GM12878 (cell line): ENCODE results near the gene BORCS6.

ENCODE experiments used
- BHLHE40 ChIP-seq, 2 experiments: fragments of 450-650 bp in 1 of 2; IDR thresholded peaks; 2 replicates each; pipeline ENCODE4 v1.6.1; 2011 to 2017; ENCODE audit warnings: low read depth in 2 of 2, borderline replicate concordance in 1 of 2, improper control_type of control experiment in 1 of 2, low read length in 1 of 2, mild to moderate bottlenecking in 1 of 2
- BRCA1 ChIP-seq: IDR thresholded peaks from 2 replicates; pipeline ENCODE4 v1.6.1; 2011; ENCODE audit warnings: low read depth, low read length, improper control_type of control experiment
- EGR1 ChIP-seq, 2 experiments: IDR thresholded peaks; 1 replicate in 1 of 2; 2 replicates in 1 of 2; pipeline ENCODE4 v1.6.1; 2011 to 2012; ENCODE audit warnings: low read depth in 2 of 2, low read length in 2 of 2, borderline replicate concordance in 1 of 2, mild to moderate bottlenecking in 1 of 2, moderate library complexity in 1 of 2
- EP300 ChIP-seq, 2 experiments: fragments of 150-350 bp in 1 of 2; IDR thresholded peaks; 2 replicates each; pipeline ENCODE4 v1.6.1; 2011 to 2012; ENCODE audit warnings: low read depth in 2 of 2, low read length in 2 of 2, borderline replicate concordance in 1 of 2, improper control_type of control experiment in 1 of 2, inconsistent platforms in 1 of 2; ENCODE audit not compliant: control insufficient read depth in 1 of 2
- GABPA ChIP-seq: IDR thresholded peaks from 2 replicates; pipeline ENCODE4 v1.6.1; 2014; ENCODE audit warnings: antibody characterized with exemption, low read depth, mild to moderate bottlenecking, inconsistent platforms
- JUNB ChIP-seq: IDR thresholded peaks from 2 replicates; pipeline ENCODE4 v1.6.1; 2016; ENCODE audit warnings: antibody characterized with exemption, mild to moderate bottlenecking
- PKNOX1 ChIP-seq: fragments of 450-650 bp; IDR thresholded peaks from 2 replicates; pipeline ENCODE4 v1.6.1; 2016; ENCODE audit warnings: mild to moderate bottlenecking
- POLR2A ChIP-seq: IDR thresholded peaks from 2 replicates; pipeline ENCODE4 v1.6.1; 2011; ENCODE audit warnings: low read depth, mild to moderate bottlenecking, low read length
- SRF ChIP-seq, 2 experiments: IDR thresholded peaks; 2 replicates each; pipeline ENCODE4 v1.6.1; 2011; ENCODE audit warnings: low read depth in 2 of 2, low read length in 2 of 2, mild to moderate bottlenecking in 1 of 2, moderate library complexity in 1 of 2
- YY1 ChIP-seq: IDR thresholded peaks from 2 replicates; pipeline ENCODE4 v1.6.1; 2011; ENCODE audit warnings: low read depth, mild to moderate bottlenecking, low read length
- ZBTB33 ChIP-seq: fragments of 450-650 bp; IDR thresholded peaks from 2 replicates; pipeline ENCODE4 v1.6.1; 2017; ENCODE audit warnings: mild to moderate bottlenecking

GRCh38 chr17:8143581-8144400, 46.2 kb downstream of the BORCS6 start:
- TF ChIP-seq JUNB (no peak), YY1 (no peak), EP300 (IDR thresholded peaks at IDR 0.05; ENCODE audit: borderline replicate concordance in 1 of 2, control insufficient read depth in 1 of 2, low read depth in 2 of 2, low read length in 2 of 2) (no peak), BHLHE40 (IDR thresholded peaks at IDR 0.05; ENCODE audit: borderline replicate concordance in 1 of 2, low read depth in 2 of 2, low read length in 1 of 2) (no peak), PKNOX1 (no peak), ZBTB33 (no peak), BRCA1 (no peak), SRF (IDR thresholded peaks at IDR 0.05; ENCODE audit: low read depth in 2 of 2, low read length in 2 of 2) (no peak), POLR2A (no peak), GABPA (no peak), EGR1 (IDR thresholded peaks at IDR 0.05; ENCODE audit: borderline replicate concordance in 1 of 2, low read depth in 2 of 2, low read length in 2 of 2) (no peak)
